GM18505 (cell line): ENCODE results near the gene KERA.
"Not testable (repeated sequence)": the region's sequence is repeated elsewhere in the genome, so short reads cannot be mapped to it uniquely, and the experiment has no call there.

Experiments used
- ATAC-seq: cut with Tn5 transposase; IDR thresholded peaks from one replicate; pipeline ENCODE4 v1.9.1; 2021; ENCODE audit not compliant: unreplicated experiment
- POLR2A ChIP-seq: IDR thresholded peaks from 4 replicates; pipeline ENCODE4 v1.6.1; 2011; ENCODE audit warnings: borderline replicate concordance; ENCODE audit not compliant: insufficient read depth, insufficient read length; ENCODE audit errors: extremely low read depth

KERA gene

DNA sequence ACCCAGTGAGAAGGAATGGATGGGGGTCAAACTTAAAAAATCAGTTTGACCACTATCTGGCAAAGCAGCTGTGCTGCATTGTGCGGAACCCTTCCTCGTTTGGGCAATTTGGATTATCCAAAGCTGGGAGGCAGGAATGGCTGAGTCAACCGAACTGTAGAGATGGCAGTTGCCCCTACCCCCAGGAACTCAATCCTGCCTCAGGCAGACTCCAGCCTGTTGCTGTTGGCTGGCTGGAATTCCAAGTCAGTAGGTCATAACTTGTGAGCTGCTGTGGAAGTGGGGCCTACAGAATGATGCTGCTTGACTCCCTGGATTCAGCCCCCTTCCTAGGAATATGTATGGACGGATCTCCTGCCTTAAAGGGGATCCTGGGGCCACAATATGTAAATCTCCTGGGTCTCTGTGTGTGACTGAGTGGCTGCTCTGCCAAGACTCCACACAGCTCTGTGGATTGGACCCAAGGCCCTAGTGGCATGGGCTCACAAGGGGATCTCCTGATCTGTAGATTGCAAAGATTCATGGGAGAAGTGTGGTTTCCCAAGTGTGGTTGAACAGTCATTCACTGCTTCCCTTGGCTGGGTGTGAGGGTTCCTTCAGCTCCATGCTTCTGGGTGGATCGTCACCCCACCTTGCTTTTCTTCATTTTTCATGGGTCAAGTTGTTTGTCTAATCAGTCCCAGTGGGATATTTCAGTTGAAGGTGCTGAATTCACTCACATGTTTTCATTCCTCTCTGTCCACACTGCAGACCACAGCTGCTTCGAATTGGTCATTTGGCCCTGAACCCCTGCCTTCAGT is 34.3 kb upstream of the KERA start:
- ATAC-seq = no peak

GRCh38 chr12:91089953-91090352 is 32.1 kb upstream of the KERA start:
- ATAC-seq = not testable (repeated sequence)

More for the DNA sequence above, 34.3 kb upstream of the KERA start:
- TF ChIP-seq POLR2A = no peak

DNA sequence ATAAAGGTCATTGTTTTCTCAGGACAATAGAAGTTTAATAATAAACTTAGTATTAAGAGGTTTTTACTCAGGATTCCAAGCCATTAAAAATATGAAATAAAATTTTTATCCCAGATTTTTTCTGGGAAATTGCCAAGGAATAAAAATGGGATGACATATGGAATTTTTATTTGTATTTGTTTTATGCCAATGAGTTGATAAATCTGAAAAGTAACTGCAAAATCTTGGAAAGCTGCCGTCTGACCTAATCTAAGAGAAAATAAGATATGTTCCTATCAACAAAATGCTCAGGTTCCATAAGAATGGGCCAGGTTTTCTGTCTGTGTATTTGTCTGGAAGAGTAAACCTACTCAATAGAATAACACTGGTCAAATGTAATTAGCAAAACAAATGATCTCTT is 22.2 kb upstream of the KERA start:
- ATAC-seq = no peak
- no peak for TF ChIP-seq POLR2A

DNA sequence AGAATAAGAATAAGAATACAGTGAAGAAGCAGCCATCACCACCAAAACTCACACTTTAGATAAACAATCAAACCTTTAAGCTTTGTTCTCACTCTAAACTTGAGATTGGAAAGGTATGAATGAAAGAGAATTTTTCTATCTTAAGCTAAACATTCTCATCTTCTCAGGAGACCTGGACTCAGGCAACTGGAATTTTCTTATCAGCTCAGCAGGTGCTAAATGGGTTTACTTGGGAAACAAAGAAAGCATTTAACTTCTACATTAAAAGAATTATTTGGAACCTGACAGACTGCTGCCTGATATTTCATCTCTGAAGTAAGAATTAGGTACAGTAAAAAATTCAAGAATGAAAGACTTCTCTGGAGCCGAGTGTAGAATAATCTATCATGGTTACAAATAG is 20.7 kb upstream of the KERA start:
- no peak for TF ChIP-seq POLR2A
- ATAC-seq = no peak

DNA sequence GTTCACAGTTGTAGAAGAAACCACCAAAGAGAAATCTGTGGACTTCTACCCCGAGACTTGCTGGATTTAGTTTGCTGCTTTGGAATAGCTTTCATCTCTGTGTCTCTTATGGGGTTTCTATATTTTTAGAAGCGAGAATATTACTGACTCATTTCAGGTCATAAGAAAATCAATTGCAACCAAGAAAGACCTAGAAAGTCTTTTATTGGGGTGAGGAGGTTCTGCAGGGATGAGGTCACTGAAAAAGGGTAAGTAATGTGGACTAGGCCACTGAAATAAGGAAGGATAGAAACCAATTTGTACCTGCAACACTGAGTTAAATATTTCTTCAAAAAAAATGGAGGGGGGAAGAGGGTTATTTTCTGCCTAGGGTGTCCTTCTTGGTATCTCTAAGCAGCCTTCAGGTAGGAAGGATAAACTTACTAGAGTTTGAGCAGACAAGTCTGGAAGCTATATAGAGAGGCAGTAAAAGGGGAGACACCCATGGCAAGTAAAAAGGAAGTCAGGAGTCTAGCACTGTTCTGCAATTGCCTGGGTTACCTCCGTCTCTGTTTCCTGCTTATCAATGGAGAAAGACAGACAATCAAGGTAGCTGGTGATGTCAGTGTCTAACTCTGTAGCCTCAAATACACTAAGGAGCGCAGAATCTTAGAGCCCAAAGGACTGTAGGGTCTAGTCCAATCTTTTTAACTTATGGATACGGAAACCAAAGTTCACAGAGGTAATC is 19.6 kb upstream of the KERA start:
- no peak for TF ChIP-seq POLR2A

GRCh38 chr12:91074851-91075250 is 17.0 kb upstream of the KERA start:
- TF ChIP-seq POLR2A = no peak
- no peak for ATAC-seq

More for the DNA sequence above, 19.6 kb upstream of the KERA start:
- no peak for ATAC-seq

DNA sequence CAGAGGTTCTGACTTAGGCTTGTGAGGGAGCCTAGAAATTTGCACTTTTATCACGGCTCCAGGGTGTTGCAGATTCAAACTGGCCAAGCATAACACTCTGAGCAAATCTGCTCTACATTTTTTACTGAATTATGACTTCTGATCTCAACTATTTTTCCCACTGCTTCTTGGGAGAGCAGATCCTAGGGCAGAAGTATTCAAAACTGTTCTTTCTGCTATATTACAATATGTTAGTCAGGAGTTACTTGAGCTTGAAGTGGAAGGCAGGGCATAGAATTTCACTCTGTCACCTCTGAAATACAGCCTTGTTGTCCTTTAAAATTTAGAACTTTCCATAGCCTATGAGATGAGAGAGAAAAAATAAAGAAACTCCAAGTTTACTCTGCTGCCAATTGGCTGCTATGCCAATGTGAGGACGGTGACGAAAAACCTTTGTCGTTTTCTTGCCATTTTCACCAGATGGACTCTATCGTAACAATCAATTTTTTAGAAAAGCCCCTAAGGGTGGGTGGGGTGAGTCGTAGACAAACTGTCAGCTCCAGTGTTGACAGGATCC is 16.4 kb upstream of the KERA start:
- no peak for TF ChIP-seq POLR2A
- ATAC-seq = no peak

- no peak for TF ChIP-seq POLR2A
- no peak for ATAC-seq
Measured at GRCh38 chr12:91073426-91073825, 15.6 kb upstream of the KERA start.

GRCh38 chr12:91072931-91073330 is 15.1 kb upstream of the KERA start:
- no peak for TF ChIP-seq POLR2A
- ATAC-seq = no peak

DNA sequence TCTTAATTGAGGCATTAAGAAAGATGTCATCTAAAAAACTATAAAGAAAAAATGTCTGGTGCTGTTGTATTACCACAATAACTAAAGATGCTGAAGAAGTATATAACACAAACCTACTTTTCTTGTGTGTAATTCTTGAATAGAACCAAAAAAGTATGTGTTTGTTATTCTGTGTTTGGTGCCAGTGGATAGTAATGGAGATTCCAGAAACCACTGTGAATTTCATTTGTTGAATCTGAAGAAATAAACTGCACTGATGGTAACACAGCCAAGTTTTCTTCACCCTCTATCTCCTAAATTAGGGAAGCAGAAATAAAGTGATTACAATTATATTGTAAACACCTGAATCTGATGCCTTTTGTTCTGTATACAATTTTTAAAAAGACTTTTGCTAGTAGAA is 13.1 kb upstream of the KERA start:
- no peak for TF ChIP-seq POLR2A

DNA sequence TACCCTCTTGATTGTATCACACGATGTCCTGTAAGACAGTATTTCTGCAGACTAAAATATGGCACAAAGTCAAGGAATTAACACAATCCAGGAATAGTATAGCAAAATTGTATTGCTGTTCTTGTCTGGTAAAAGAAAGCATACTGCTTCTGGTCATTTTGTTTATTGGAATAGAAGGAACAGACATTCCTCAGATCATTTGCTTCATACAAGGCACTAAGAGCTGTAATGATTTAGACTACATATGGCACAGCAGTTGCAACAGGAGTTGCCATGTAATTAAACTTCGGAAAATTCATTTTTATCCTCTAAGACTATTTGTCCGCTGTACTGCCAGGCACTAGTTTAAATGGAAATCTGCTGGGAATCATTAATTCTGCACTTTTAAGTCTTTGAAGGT is 7.6 kb upstream of the KERA start:
- no peak for TF ChIP-seq POLR2A

More for the DNA sequence above, 13.1 kb upstream of the KERA start:
- no peak for ATAC-seq

DNA sequence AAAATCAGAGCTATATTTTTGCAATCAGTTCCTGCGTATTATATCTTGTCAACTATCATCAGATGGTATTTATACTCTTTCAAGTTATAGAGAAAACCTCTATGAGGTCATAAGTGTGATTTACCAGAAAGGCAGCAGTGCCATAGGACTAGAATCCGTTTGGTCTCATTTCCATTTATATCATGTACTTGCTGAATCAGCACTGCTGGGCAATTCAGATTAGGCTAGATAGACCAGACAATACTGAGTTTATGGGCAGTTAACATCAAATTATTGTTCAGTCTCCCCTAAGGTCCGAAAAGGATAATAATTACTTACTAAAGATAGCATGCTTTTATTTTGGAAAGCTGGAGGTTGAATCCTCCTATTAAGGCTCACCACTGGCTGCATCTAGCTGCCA is 6.8 kb upstream of the KERA start:
- TF ChIP-seq POLR2A = no peak
- ATAC-seq = no peak

More for the DNA sequence above, 7.6 kb upstream of the KERA start:
- no peak for ATAC-seq

DNA sequence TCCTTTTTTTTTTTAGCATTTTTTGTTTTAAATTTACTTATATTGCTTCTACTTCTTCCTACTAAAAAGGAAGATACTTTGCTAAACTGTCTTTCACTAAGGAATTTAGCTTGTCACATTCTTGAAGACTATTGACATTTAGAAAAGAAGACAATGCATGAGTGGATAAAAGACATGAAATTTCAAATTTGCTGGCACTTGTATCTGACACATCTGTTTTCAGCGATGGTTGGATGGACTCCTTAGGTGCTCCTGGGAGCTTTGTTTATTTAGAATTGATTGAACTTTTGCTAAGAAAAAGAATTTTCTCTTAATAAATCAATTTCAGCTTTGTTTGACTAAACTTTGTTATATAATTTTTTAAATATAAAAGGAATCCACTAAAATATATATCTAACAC is 3.3 kb upstream of the KERA start:
- no peak for TF ChIP-seq POLR2A
- no peak for ATAC-seq

DNA sequence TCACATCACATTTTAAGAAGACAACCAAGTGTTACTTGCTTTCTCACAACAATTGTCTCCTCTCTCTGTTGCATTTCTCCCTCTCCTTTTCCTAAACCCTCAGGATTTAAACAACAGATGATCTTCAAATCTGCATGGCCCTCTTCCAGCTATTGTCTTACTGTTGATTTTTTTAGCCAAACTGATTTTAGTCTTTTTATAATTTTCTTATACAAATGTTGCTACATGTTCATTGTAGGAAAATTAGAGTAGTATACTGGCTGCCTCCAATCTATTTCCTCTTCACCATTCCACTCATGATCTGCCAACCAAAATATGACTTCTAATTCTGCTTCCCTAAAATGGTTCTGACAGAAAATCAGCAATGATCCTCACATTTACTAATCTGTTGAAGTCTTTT is 1.4 kb upstream of the KERA start:
- ATAC-seq = no peak
- TF ChIP-seq POLR2A = no peak
